NCI-H1105 treated with DMSO at 0.1 percent for 48 hours (cell line): ENCODE data around the gene EIF2S2.

ENCODE experiments used
- DNase-seq: peaks from one replicate; lab custom pipeline; 2025; lab: John Stamatoyannopoulos, UW

Gene EIF2S2

DNA sequence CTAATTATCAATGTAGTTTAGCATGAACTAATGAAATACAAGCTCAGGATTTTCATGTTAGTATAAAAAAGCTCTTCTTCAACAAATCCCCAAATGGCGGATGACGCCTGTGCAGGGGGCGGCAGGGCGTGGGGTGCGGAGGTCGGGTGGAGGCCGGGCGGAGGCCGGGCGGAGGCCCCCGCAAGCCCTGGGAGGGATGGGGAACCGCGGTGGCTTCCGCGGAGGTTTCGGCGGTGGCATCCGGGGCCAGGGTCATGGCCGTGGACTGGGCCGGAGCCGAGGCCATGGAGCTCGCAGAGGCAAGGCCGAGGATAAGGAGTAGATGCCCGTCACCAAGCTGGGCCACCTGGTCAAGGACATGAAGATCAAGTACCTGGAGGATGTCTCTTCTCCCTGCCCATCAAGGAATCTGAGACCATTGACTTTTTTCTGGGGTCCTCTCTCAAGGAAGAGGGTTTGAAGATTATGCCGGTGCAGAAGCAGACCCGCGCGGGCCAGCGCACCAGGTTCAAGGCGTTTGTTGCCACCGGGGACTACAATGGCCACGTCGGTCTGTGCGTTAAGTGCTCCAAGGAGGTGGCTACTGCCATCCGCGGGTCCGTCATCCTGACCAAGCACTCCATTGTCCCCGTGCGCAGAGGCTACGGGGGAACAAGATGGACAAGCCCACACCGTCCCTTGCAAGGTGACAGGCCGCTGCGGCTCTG, 10.4 kb upstream of the EIF2S2 start:
- no peak for DNase-seq

DNA sequence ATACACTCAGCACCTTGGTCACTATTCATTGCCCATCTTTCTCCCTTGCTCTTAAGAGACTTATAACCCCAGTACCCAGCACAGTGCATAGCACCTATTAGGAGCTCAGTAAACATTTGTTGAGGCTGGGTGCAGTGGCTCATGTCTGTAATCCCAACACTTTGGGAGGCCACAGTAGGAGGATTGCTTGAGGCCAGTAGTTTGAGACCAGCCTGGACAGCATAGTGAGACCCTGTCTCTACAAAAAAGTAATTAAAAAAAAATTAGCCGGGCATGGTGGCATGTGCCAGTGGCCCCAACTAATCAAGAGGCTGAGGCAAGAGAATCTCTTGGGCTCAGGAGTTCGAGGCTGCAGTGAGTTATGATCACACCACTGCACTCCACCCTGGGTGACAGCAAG, 8.2 kb upstream of the EIF2S2 start:
- DNase-seq: no peak

DNA sequence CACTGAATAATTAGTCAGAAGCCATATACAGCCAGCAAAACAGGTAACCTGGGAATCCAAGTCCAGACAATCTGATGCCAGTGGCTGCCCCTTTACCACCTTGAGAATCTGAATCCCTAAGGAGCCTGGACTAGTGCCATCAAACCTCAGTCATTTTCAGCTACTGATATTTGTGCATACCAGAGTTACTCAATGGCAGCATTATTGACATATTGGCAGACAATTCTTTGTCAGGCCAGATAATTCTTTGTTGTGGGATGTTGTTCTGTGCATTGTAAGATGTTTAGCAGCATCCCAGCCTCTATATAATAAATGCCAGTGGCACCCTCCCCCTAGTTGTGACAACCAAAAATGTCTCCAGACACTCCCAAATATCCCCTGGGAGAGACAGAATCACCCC, 3.2 kb upstream of the EIF2S2 start:
- no peak for DNase-seq

DNA sequence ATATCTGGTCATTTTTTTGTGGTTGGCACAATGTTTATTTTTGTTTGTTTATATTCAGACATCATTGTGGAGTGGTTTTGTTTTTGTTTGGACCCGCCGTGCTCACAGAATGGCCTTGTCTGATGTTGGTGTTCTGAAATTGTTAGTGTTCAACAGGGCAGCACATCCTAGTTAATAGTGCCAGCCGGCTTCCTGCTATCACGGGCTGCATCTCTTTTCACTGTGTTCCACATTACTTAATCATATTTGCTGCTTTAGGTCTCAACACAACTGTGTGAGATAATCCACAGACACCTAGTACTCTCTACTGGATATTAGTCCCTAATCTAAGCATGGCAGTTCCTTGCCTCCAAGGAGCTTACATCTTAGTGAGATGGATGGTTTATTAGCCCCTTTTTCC, 2.8 kb upstream of the EIF2S2 start:
- no peak for DNase-seq

DNA sequence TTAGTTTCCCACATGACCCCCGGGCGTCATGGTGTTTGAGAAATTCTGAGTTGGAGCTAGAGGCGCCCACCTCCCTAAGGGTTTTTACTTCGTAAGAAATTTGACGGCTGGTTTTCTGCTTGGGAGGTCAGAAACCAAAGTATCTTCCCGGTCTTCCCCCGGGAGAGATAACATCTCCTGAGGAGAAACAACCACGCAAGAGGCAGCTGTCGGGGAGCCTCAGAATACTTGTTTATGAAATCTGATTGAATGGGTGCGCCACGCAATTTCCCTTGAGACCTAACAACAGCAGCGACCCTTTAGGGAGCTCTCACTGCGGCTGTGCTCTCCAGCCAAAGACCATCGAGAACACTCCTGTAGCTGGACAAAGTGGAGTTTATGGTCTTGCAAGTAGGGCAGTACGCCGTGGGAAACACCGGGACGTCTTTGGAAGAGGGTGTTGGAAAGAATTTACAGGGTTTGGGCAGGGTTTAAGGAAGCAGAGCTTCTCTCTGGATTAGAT, 608 bp upstream of the EIF2S2 start:
- DNase-seq: peak; percentile 66

DNA sequence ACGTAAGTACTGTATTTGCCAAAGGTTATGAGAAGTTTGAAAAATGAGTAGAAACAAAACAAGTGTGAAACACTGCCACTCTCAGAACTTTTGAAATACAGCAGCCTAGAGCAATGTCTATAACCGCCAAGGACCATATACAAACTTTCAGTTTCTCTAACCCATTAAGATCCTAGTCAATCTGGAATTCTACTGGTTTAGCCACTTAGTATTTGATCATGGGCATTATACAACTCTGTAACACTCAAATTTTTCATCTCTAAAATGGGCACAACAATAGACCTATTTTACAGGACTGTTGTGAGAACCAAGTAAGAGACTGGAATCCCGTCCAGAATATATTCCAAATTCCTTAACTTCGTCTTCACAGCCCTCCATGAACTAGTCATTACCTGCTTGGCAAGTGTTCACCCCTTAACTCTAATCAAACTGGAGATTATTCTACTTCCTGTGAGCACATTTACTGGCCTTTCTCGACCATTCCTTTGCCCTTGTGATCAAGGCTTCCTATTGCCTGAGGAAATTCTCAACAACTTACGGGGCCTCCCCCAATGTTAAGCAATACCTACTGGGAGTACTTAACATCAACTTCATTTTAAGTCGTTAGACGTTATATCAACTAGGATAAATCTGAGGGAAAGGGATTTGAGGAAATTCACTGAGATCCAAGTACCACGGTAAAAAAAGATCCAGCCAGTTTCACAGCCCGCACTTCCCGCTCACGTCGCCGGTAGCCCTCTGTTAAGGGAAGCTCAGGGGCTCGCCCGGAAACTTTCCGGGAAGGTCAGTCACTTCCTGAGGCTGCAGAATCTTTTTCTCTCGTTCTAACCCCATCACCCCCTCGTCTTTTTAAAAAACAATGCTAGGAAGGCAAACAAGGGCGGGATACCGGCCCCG, 1.1 kb downstream of the EIF2S2 start:
- DNase-seq: no peak

GRCh38 chr20:34110025-34110744, 1.9 kb downstream of the EIF2S2 start:
- no peak for DNase-seq

DNA sequence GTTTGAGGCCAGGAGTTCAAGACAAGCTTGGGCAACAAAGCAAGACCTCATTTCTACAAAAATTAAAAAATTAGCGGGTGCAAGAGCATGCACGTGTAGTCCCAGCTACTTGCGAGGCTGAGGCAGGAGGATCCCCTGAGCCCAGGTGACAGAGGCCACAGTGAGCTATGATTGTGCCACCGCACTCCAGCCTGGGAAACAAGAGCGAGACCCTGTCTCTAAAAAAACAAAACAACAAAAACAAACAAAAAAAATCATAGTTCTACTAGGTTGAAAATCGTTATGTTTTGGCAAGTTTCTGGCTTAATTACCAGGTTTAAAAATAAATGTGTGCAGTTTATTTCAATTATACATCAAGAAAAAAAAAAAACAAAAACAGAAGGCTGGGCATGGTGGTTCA, 2.6 kb downstream of the EIF2S2 start:
- no peak for DNase-seq

- no peak for DNase-seq
Measured at GRCh38 chr20:34108616-34109174, 3.3 kb downstream of the EIF2S2 start.

- DNase-seq: no peak
Measured at GRCh38 chr20:34105978-34106675, 5.9 kb downstream of the EIF2S2 start.

GRCh38 chr20:34104059-34104458, 8.0 kb downstream of the EIF2S2 start:
- no peak for DNase-seq

GRCh38 chr20:34102342-34102741, 9.7 kb downstream of the EIF2S2 start:
- DNase-seq: no peak

GRCh38 chr20:34100576-34100975, 11.5 kb downstream of the EIF2S2 start:
- DNase-seq: no peak

DNA sequence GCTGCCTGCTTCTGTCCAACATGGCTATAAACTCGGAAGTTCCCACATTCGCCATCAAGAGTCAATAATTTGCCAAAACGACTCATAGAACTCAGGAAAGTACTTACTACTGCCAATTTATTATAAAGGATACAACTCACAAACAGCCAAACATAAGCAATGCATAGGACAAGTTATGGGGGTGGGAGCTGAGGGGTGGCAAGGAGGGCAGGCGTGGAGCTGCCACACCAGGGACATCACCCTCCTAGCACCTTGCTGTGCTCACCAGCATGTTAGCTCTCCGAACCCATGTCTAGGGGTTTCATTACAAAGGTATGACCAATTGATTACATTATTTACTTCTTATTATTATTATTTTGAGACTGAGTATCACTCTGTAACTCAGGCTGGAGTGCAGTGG, 12.4 kb downstream of the EIF2S2 start:
- DNase-seq: no peak

- DNase-seq: no peak
Measured at GRCh38 chr20:34098570-34098969, 13.5 kb downstream of the EIF2S2 start.

GRCh38 chr20:34096699-34097444, 15.2 kb downstream of the EIF2S2 start:
- no peak for DNase-seq

DNA sequence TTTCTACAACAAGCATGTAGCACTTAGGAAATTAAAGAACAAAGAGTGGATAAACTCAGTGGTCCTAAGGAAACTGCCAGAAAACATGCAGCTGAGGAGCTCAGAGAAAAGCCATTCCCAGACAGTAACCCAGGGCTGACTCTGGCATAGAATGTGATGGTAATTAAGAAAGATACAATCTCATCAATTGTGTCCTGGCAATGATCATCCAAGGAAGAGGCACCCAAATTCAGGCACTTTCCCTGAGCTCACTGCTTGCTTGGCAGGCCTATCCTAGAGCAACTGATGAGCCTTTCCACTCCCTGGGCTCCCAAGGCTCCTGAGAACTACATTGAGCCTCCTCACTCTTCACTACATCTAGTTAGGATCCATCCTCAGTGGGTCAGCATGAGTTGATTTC, 16.2 kb downstream of the EIF2S2 start:
- no peak for DNase-seq

- DNase-seq: no peak
Measured at GRCh38 chr20:34093895-34094294, 18.1 kb downstream of the EIF2S2 start.

DNA sequence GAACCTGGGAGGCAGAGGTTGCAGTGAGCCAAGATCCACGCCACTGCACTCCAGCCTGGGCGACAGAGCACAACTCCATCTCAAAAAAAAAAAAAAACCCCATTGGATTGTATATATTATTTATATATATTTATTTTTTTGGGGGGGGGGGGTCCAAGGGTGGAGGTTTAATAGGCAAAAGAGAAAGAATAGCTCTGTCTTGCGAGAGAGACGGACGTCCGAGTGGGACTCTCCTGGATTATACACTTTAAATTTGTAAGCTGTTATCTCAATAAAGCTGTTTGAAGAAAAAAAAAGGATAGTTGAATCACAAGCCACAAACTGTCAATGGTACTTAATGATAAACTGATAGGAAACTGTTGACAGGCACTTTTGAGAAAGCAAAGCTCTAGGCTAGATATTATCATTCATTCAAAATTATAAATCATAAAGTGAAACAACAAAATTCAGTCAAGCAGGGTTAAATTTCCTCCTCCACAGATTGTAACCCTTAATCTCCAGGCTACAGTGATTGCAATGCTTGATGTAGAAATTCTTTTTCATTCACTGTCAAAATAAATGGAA, 20.3 kb downstream of the EIF2S2 start:
- no peak for DNase-seq

GRCh38 chr20:34090645-34091044, 21.4 kb downstream of the EIF2S2 start:
- no peak for DNase-seq
